HUES48 (cell line): Measurements from ENCODE around the gene PDCD1.
"Not testable (repeated sequence)": the region's sequence is repeated elsewhere in the genome, so short reads cannot be mapped to it uniquely, and the experiment has no call there.

ENCODE experiments used
- H3K27ac ChIP-seq: one replicate; pipeline ENCODE4 v1.7.0; 2013; ENCODE audit warnings: low read depth, low read length, inconsistent platforms
- H3K27me3 ChIP-seq: 2 replicates; pipeline ENCODE4 v1.6.1; 2013; ENCODE audit warnings: mild to moderate bottlenecking, low read length; ENCODE audit not compliant: control insufficient read depth, insufficient read depth
- H3K36me3 ChIP-seq: 2 replicates; pipeline ENCODE4 v1.6.1; 2013; ENCODE audit warnings: low read length; ENCODE audit not compliant: control insufficient read depth, insufficient read depth
- H3K4me1 ChIP-seq: 2 replicates; pipeline ENCODE4 v1.6.1; 2013; ENCODE audit warnings: mild to moderate bottlenecking, low read length; ENCODE audit not compliant: control insufficient read depth, insufficient read depth
- H3K4me3 ChIP-seq: 2 replicates; pipeline ENCODE4 v1.5.1; 2013; ENCODE audit warnings: mild to moderate bottlenecking, low read depth, low read length
- H3K9ac ChIP-seq: 2 replicates; pipeline ENCODE4 v1.6.1; 2013; ENCODE audit warnings: mild to moderate bottlenecking, low read depth, low read length, moderate library complexity
- H3K9me3 ChIP-seq: 2 replicates; pipeline ENCODE4 v1.6.1; 2013; ENCODE audit warnings: low read length; ENCODE audit not compliant: control insufficient read depth, insufficient read depth

Gene PDCD1

DNA sequence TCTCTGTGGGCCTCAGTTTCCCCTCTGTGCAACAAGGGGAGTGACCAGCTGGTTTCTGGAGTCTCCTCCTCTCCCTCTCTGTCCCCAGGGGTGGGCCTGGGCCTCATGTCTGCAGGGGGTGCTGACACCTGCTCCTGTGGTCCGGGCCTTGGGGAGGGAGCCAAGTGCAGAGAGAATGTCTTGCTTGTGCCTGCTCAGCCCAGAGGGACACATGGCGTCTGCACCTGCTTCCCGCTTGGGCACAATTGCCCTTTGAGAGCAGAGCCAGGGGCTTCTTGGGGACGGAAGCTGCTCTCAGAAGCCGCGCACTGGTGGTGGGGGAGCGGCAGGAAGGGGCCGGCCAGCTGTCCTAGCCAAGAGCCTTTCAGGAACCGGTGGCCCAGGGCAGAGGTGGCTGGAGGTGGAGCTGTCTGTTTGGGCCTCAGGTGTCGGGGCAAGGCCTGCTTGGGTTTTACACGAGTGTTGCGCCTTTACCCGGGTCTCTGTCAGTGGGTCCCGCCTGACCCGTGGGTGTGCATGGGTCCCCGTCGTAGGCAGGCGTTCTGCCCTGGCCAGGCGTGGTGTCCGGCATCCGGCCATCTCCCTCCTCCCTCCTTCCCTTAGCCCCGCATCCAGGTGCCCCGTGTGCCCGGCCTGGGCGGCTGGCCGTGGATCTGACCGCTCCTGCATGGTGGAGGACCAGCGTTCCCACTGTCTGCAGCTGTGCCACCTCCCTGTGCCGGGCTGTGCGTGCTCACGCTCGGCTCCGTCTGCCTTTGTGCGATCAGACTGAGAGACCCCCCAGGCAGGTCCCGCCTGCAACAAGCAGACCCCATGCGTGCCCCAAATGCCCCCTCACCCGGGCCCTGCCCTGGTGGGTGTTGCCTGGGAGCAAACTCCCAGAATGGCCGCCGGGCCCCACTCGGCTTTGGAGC is 45.7 kb downstream of the PDCD1 start:
- Histone ChIP-seq H3K9ac (no peak overlapping the region), H3K27ac (no peak overlapping the region), H3K9me3 (no peaks in the 10 kb centered on the region), H3K27me3 (no peaks in the 10 kb centered on the region), H3K36me3 (no peaks in the 10 kb centered on the region), H3K4me3 (no peak overlapping the region), H3K4me1 (no peaks in the 10 kb centered on the region; the same call in 1 of the 2 replicates)

DNA sequence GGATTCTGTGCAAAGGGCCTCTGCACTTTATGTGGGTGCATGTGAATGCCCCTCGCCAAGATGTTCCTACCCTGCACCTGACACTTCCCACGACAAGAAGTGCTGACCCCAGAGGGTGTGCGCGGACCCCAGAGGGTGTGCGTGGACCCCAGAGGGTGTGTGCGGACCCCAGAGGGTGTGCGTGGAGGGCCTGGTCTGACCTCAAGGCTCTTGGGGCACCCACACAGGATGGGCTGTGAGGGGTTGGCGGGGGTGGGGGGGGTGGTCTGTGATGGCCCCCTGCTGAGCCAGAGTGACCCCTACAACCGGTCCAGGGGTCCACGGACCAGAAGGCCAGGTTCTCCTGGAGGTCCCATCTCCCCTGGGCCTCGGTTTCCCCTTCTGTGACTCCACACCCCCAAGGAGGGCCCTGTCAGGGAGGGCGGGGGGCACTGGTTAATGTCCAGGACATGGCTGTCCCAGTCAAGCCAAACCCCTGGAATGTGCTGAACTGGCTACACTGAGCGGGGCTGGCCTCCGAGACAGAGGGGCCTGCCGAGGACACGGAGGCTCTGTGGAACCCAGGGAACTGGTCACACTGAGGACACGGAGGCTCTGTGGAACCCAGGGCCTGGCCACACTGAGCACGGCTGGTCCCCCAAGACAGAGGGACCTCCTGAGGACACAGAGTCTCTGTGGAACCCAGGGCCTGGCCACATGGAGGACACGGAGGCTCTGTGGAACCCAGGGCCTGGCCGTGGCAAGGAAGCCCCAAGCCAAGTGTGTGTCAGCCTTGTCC is 46.6 kb downstream of the PDCD1 start:
- Histone ChIP-seq H3K27ac (no peak overlapping the region), H3K4me3 (no peak overlapping the region), H3K9ac (no peak overlapping the region), H3K9me3 (no peaks in the 10 kb centered on the region), H3K4me1 (no peaks in the 10 kb centered on the region; the same call in 1 of the 2 replicates), H3K36me3 (no peaks in the 10 kb centered on the region), H3K27me3 (no peaks in the 10 kb centered on the region)

DNA sequence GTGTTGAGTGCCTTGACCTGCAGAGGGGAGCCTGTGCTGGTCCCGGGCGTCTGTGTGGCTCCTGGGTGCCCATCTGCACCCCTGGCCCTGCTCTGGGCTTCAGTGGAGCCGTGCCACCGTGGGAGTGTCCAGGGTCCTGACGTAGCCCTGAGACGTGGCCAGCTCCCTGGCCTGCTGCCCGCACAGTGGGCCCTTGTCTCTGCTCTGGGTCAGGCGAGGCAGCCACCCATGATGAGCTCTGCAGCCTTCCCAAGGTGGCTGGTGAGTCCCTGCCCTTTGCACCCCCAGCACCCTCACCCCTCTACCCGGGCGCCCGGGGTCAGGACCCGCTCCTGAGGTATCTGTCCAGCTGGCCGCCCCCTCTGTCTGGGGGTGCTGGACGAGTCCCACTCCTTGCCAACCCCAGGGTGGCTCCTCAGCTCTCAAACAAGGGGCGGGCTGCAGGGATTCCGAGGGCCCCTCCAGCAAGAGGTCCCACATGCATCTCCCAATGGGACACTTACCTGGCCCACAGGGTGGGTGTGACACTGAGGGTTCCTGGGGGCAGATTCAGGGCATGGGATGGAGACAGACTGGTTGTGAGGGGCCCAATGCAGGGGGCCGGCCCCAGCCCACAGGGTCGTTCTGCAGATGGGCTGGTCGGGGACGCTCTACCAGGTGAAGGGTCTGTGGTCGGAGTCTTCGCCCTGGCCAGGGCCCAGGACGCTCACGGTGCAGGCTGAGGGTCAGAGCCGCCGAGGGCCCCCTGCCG is 47.3 kb downstream of the PDCD1 start:
- Histone ChIP-seq H3K36me3 (no peaks in the 10 kb centered on the region), H3K4me3 (no peak overlapping the region), H3K27ac (no peak overlapping the region), H3K4me1 (no peaks in the 10 kb centered on the region; the same call in 1 of the 2 replicates), H3K9ac (no peak overlapping the region), H3K9me3 (no peaks in the 10 kb centered on the region), H3K27me3 (no peaks in the 10 kb centered on the region)

DNA sequence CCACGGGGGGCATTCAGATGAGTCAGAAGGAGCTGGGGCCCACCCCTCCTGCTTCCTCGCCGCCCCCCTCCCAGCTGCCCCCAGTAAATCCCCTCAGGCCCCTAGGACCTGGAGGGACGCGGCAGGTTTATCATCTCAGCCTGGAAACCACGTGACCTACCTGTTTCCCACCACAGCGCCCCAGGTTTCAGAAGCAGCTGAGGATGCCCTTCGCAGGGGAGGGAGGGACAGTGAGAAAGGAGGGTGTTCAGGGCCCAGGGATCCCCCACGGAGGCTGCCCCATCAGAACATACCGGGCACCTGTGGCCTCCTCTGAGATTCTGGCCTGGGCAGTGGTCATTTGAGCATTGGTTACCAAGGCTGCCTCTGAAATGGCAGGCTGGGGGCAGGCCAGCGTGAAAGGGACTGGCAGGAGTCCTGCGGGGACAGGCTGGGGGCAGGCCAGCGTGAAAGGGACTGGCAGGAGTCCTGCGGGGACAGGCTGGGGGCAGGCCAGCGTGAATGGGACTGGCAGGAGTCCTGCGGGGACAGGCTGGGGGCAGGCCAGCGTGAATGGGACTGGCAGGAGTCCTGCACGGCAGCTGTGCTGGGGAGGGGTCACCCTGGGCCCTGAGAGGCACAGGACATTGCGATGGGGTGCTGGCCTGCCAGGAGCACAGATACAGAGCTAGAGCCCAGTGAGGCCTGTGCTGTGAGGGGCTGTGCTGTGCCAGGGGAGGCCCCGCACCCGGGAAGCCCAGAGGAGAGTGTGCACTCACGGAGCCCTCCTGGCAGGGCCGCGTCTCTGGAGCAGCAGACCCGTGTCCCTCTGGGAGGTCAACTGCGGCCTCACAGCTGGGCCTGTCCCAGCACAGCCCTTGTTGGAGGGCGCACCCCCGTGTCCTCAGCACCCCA is 48.1 kb downstream of the PDCD1 start:
- no peak overlapping the region for H3K9ac ChIP-seq
- no peaks in the 10 kb centered on the region; the same call in 1 of the 2 replicates for H3K4me1 ChIP-seq
- no peak overlapping the region for H3K27ac ChIP-seq
- no peaks in the 10 kb centered on the region for H3K36me3 ChIP-seq
- no peak overlapping the region for H3K4me3 ChIP-seq
- H3K27me3 ChIP-seq: no peaks in the 10 kb centered on the region
- H3K9me3 ChIP-seq: no peaks in the 10 kb centered on the region

DNA sequence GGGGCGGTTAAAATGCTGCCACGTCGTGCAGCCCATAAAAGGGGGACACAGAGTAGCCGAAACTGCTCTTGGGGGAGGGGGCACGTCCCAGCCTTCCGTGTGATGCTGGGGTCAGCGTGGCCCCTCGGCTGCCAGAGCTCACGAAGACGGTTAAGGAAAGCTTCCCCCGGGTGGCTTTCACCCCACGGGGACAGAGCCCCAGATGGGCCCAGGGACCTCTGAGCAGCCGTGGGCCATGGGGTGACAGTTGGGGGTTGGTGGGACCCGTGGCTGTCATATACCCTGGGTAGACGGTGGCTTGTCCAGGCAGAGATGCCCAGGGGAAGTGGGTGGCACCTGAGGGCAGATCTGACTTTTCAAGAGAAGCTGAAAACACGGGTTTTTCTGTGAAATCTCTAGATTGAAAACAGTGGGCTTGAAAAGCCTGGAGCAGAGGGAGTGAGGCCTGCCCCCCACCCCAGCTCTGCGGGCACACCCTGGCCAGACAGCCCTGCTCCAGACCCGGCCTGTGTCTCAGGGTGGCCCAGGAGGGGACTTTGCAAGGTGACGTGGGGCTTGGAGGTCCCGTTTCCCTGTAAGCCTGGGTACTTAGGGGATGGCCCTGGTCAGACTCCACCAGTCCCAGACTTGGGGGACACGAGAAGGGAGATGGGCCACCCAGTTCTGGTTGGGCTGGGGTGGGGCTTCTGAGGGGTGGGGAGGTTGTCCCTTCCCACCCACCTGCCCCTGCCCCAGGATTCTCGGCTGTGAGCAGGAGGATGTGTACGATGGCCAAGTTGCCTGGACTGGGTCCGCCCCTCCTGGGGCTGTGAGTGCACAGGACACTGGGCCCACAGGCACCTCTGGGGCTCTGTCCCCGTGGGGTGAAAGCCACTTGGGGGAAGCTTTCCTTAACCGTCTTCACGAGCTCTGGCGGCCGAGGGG is 49.0 kb downstream of the PDCD1 start:
- Histone ChIP-seq H3K36me3 (no peaks in the 10 kb centered on the region), H3K9me3 (no peaks in the 10 kb centered on the region), H3K27ac (no peak overlapping the region), H3K27me3 (peaks cover 3% of the 10 kb centered on the region), H3K4me3 (no peak overlapping the region), H3K4me1 (peaks cover 3% of the 10 kb centered on the region), H3K9ac (no peak overlapping the region)

DNA sequence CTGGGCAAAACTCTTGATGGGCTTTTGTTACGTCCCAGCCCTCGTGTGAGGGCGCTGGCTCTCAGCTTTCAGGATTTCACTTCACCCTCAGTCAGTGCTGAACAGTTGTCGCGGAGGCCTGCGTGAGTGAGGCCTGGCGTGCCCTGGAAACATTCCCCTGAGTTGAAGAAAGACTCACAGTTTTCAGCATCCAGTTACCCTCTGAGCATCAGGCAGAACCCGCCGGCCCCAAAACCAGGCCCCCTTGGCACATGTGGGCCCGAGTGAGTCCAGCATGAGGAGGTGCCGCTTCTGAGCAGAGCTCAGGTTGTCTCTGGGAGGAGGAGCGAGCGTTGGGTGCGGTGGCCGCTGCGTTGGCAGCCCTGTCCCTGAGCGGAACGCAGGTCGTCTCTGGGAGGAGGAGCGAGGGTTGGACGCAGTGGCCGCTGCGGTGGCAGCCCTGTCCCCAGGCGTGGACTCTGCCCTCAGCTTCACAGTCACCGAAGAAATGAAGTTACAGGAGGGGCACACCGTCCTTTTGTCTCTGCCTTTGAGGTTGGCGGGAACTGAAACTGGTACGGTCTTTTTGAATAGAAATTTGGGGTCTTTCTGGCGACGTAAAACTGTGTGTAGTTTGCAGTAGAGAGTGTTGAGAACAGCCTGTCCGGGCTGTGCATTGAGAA is 49.8 kb downstream of the PDCD1 start, which contains the start of gene NEU4:
Gene NEU4, plus strand, starts transcription at position 473 of the 662 bp plus-strand sequence. CDS start 5,292 bp downstream, outside the sequence.
- no peak within 1 kb of the TSS for H3K4me3 ChIP-seq
- H3K9me3 ChIP-seq: no peaks in the 10 kb centered on the region
- peaks cover 8% of the 10 kb centered on the region for H3K4me1 ChIP-seq
- no peaks in the 10 kb centered on the region for H3K36me3 ChIP-seq
- peaks cover 11% of the 10 kb centered on the region for H3K27me3 ChIP-seq
- H3K9ac ChIP-seq: no peak within 1 kb of the TSS
- H3K27ac ChIP-seq: no peak within 1 kb of the TSS

DNA sequence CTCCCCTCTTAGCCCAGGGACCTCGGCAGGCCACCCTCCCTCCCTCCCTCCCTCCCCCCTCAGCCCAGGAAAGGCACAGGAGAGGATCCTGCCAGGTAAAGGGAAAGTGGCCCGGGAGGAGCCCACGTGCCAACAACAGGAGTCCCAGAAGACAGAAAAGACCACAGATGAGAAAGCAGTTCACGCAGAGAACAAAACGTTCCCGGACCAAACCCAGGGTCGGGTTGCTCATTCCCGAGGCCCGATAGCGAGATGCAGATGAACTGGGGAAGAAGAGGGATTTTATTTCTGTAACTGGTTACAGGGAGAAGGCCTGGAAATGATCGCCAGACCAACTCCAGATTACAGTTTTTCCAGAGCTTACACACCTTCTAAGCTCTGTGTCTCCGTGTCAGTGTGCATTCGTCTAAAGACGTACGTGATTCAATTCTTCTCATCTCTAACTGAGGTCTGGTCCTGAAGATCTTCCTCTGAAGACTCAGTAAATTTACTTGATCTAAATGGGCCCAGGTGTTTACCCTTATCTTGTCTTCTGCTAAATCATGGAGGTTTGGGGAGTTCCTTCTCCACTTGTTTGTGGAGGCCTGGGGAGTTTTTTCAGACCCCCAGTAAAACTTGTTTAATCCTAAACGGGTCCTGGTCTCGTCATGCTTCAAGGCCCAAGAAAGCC is 50.5 kb downstream of the PDCD1 start:
- H3K4me3 ChIP-seq: no peak overlapping the region
- no peak overlapping the region for H3K9ac ChIP-seq
- no peaks in the 10 kb centered on the region for H3K9me3 ChIP-seq
- H3K27ac ChIP-seq: no peak overlapping the region
- H3K4me1 ChIP-seq: peaks cover 8% of the 10 kb centered on the region
- H3K36me3 ChIP-seq: no peaks in the 10 kb centered on the region
- peaks cover 18% of the 10 kb centered on the region for H3K27me3 ChIP-seq

DNA sequence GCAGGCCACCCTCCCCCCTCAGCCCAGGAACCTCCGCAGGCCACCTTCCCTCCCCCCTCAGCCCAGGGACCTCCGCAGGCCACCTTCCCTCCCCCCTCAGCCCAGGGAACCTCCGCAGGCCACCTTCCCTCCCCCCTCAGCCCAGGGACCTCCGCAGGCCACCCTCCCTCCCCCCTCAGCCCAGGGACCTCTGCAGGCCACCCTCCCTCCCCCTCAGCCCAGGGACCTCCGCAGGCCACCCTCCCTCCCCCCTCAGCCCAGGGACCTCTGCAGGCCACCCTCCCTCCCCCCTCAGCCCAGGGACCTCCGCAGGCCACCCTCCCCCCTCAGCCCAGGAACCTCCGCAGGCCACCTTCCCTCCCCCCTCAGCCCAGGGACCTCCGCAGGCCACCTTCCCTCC is 52.5 kb downstream of the PDCD1 start:
- not testable (repeated sequence) for H3K9me3 ChIP-seq, H3K27ac ChIP-seq, H3K9ac ChIP-seq, H3K4me3 ChIP-seq, H3K36me3 ChIP-seq
- Histone ChIP-seq H3K27me3 (peaks cover 24% of the 10 kb centered on the region), H3K4me1 (peaks cover 11% of the 10 kb centered on the region)
